Endodermal cell (in vitro differentiated cells): Measurements from ENCODE around the gene AMPH. TPM values are rescaled to one million over a fixed set of nuclear protein-coding genes. Genes with fewer than 3 reads are reported as not detected.
"Not testable (repeated sequence)": the region's sequence is repeated elsewhere in the genome, so short reads cannot be mapped to it uniquely, and the experiment has no call there.

Source experiments
- DNase-seq: peaks from one replicate; pipeline ENCODE4 v3.0.0-alpha.2; 2017
- H3K27ac ChIP-seq: 2 replicates; pipeline ENCODE4 v1.5.1; 2013; ENCODE audit warnings: mild to moderate bottlenecking, low read depth, low read length, moderate library complexity
- H3K27me3 ChIP-seq: 2 replicates; pipeline ENCODE4 v1.6.1; 2013; ENCODE audit warnings: mild to moderate bottlenecking, low read length, moderate library complexity; ENCODE audit not compliant: insufficient read depth, control insufficient read depth, poor library complexity, severe bottlenecking
- H3K36me3 ChIP-seq: 2 replicates; pipeline ENCODE4 v1.7.0; 2013; ENCODE audit warnings: mild to moderate bottlenecking, low read length, moderate library complexity; ENCODE audit not compliant: control insufficient read depth, insufficient read depth
- H3K4me1 ChIP-seq: one replicate; pipeline ENCODE4 v1.7.0; 2013; ENCODE audit warnings: low read length; ENCODE audit not compliant: control insufficient read depth, insufficient read depth
- H3K4me3 ChIP-seq: 2 replicates; pipeline ENCODE4 v1.5.1; 2013; ENCODE audit warnings: mild to moderate bottlenecking, low read length, moderate library complexity
- H3K9ac ChIP-seq: 2 replicates; pipeline ENCODE4 v1.6.1; 2013; ENCODE audit warnings: mild to moderate bottlenecking, low read length, moderate library complexity; ENCODE audit not compliant: poor library complexity, severe bottlenecking; ENCODE audit errors: extremely low read depth
- H3K9me3 ChIP-seq: 2 replicates; pipeline ENCODE4 v1.6.1; 2013; ENCODE audit warnings: mild to moderate bottlenecking, low read length, moderate library complexity; ENCODE audit not compliant: control insufficient read depth
- H3K27ac Mint-ChIP-seq: 2 replicates; pipeline ENCODE4 v1.8.0; 2020; ENCODE audit warnings: mixed read lengths
- H3K27me3 Mint-ChIP-seq: 2 replicates; pipeline ENCODE4 v1.8.0; 2021; ENCODE audit warnings: mild to moderate bottlenecking, mixed read lengths; ENCODE audit not compliant: insufficient read depth
- H3K36me3 Mint-ChIP-seq: 2 replicates; pipeline ENCODE4 v1.8.0; 2020; ENCODE audit warnings: low read depth, mixed read lengths
- H3K4me1 Mint-ChIP-seq: 2 replicates; pipeline ENCODE4 v1.8.0; 2020; ENCODE audit warnings: mixed read lengths
- H3K4me3 Mint-ChIP-seq: 2 replicates; pipeline ENCODE4 v1.8.0; 2020; ENCODE audit warnings: mild to moderate bottlenecking, moderate library complexity, mixed read lengths
- H3K9me3 Mint-ChIP-seq: 2 replicates; pipeline ENCODE4 v1.8.0; 2020; ENCODE audit warnings: mild to moderate bottlenecking, mixed read lengths
- WGBS, 2 experiments: methylation state at CpG; one replicate each; pipeline versions ENCODE4 v1.1.5 to v1.1.7; 2013; ENCODE audit warnings: missing lambda C conversion rate in 2 of 2, mixed read lengths in 1 of 2; ENCODE audit not compliant: insufficient coverage in 1 of 2, insufficient read length in 1 of 2; 5-methylcytosine and 5-hydroxymethylcytosine counted together
- total RNA-seq, 2 donors: library from RNA; stranded (reverse); fragmentation: NEBNext Ultra II Directional in 1 of 2; extraction: Animal tissue kit (Norgen Biotek cat#: 25700) in 1 of 2; gene quantifications; 2 replicates in 1 of 2; 3 replicates in 1 of 2; pipeline ENCODE4 v1.2.1, GENCODE V29; 2021
- TF ChIP-seq, protein P1 (sequence below): fragments of 200-600 bp; sonication (generic); conservative IDR thresholded peaks from 2 replicates; pipeline ENCODE4 v1.5.0; 2021; ENCODE audit warnings: antibody characterized with exemption, mild to moderate bottlenecking

Gene AMPH
- total RNA-seq, 2 donors from 2014 or later = 3.5 to 5.5 TPM

DNA sequence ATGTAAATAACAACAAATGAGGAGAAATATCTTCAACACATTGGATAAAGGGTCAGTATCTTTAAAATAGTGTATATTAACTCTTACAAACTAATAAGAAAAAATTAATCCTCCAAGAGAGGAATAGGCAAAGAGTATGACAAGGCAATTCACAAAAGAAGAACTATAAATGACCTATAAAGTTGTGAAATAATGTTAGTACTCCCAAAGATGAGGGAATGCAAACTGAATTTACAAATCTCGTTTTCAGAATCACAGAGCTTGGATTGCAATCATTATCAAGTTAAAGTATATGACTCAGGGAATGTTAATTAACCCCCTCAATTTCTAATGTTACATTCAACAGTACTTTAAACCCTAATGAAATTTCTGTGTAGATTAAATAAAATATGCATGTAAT is 270.4 kb downstream of the AMPH start:
- Mint-ChIP-seq H3K4me3 (no peak overlapping the region), H3K36me3 (no peaks in the 10 kb centered on the region), H3K27me3 (no peaks in the 10 kb centered on the region), H3K27ac (no peak overlapping the region), H3K4me1 (peaks cover 6% of the 10 kb centered on the region), H3K9me3 (no peaks in the 10 kb centered on the region)
- Histone ChIP-seq H3K4me3 (no peak overlapping the region), H3K27ac (no peak overlapping the region), H3K36me3 (no peaks in the 10 kb centered on the region), H3K27me3 (no peaks in the 10 kb centered on the region), H3K9ac (no peak overlapping the region), H3K4me1 (no peaks in the 10 kb centered on the region), H3K9me3 (no peaks in the 10 kb centered on the region)
- 83% methylated on average over 1 of the region's 1 CpG; no CpG with 5 or more reads in 1 of the 2 experiments for WGBS, 2 experiments
- DNase-seq = no peak
- TF ChIP-seq, protein P1, sequence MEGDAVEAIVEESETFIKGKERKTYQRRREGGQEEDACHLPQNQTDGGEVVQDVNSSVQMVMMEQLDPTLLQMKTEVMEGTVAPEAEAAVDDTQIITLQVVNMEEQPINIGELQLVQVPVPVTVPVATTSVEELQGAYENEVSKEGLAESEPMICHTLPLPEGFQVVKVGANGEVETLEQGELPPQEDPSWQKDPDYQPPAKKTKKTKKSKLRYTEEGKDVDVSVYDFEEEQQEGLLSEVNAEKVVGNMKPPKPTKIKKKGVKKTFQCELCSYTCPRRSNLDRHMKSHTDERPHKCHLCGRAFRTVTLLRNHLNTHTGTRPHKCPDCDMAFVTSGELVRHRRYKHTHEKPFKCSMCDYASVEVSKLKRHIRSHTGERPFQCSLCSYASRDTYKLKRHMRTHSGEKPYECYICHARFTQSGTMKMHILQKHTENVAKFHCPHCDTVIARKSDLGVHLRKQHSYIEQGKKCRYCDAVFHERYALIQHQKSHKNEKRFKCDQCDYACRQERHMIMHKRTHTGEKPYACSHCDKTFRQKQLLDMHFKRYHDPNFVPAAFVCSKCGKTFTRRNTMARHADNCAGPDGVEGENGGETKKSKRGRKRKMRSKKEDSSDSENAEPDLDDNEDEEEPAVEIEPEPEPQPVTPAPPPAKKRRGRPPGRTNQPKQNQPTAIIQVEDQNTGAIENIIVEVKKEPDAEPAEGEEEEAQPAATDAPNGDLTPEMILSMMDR = no peak

DNA sequence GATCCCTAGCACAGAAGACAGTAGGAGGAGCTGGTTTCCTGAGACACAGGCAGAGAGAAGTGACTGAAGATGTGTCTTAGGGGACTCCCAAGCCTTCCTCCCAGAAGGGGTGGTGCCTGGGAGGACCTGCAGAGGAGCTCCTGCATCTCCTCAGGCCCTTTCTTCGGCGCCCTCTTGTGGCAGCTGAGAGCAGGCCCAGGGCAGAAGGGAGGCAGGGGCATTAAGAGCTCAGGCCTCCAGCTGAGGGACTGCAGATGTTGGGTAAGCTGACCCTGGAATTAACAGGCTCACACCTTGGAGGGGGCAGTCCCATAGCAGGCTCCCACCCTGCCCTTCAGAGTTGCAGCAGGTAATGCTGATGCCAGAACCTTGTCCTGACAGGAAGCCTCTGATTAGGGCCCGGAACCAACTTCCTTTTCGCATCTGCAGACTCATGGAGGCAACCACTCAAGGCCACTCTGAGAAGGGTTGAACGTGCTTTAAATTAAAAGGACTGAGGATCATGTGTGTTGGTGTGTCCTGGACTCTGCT is 272.0 kb downstream of the AMPH start:
- not testable (repeated sequence) for H3K4me1 ChIP-seq, H3K27ac ChIP-seq, H3K4me1 Mint-ChIP-seq, H3K4me3 ChIP-seq, H3K27me3 Mint-ChIP-seq, H3K9me3 ChIP-seq, H3K27ac Mint-ChIP-seq, H3K36me3 Mint-ChIP-seq, H3K36me3 ChIP-seq, H3K9me3 Mint-ChIP-seq, H3K9ac ChIP-seq, H3K4me3 Mint-ChIP-seq, H3K27me3 ChIP-seq
- TF ChIP-seq, protein P1 = peak; percentile 73
- peak; percentile 82 for DNase-seq
- WGBS, 2 experiments = 67% methylated on average over 5 of the region's 5 CpGs; no CpG with 5 or more reads in 1 of the 2 experiments

DNA sequence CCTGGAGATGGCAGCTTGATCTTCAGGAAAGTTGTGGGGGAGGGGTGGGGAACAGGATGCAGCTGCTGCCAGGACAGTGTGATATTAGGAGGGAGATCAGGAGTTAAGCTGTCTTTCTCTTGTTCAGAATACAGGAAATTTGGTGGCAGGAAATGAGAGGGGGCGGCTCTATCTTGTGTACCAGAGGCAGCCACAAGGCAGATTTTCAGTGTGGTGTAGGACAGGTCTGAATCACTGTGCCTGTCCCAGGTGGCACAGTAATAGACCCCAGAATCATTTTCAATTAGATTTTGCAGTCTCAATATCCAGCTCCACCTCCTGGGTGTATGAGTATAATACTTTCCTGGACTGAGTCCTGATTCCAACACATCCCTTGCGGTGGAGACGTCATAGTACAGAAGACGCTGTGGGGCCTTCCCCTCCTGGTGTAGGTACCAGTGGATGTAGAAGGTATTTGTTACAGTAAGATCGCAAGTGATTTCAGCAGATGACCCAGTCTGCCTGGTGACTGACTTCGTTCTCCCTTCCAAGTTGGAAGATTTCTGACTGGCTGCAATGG is 272.8 kb downstream of the AMPH start:
- not testable (repeated sequence) for H3K9me3 Mint-ChIP-seq, H3K36me3 Mint-ChIP-seq, H3K27me3 ChIP-seq, H3K9ac ChIP-seq, H3K27me3 Mint-ChIP-seq, H3K9me3 ChIP-seq, H3K4me1 Mint-ChIP-seq, H3K36me3 ChIP-seq, H3K4me3 ChIP-seq, H3K4me3 Mint-ChIP-seq, H3K27ac ChIP-seq, DNase-seq, H3K4me1 ChIP-seq, H3K27ac Mint-ChIP-seq
- WGBS, 2 experiments = 93% methylated on average over 3 to 6 of the region's 6 CpGs
